Measurements from ENCODE around the gene CCNE1.
"Not testable (repeated sequence)": the region's sequence is repeated elsewhere in the genome, so short reads cannot be mapped to it uniquely, and the experiment has no call there.

Gene CCNE1

GRCh38 chr19:29789007-29789406 lies 22.8 kb upstream of the CCNE1 start:
- no peak for DNase-seq

GRCh38 chr19:29793116-29793727 lies 18.6 kb upstream of the CCNE1 start:
- no peak for DNase-seq

GRCh38 chr19:29794490-29794889 lies 17.3 kb upstream of the CCNE1 start:
- DNase-seq, result not testable (repeated sequence)

- DNase-seq, result no peak
These were observed 16.2 kb upstream of the CCNE1 start for GRCh38 chr19:29795461-29796172.

GRCh38 chr19:29796173-29796573 lies 15.6 kb upstream of the CCNE1 start:
- no peak for DNase-seq

GRCh38 chr19:29798774-29799497 lies 12.9 kb upstream of the CCNE1 start:
- no peak for DNase-seq

- DNase-seq, result no peak
These were observed 11.5 kb upstream of the CCNE1 start for GRCh38 chr19:29800100-29800825.

GRCh38 chr19:29803951-29804350 lies 7.8 kb upstream of the CCNE1 start:
- not testable (repeated sequence) for DNase-seq

- no peak for DNase-seq
These were observed 7.3 kb upstream of the CCNE1 start for GRCh38 chr19:29804493-29804892.

GRCh38 chr19:29805031-29805965 lies 6.5 kb upstream of the CCNE1 start:
- no peak for DNase-seq

GRCh38 chr19:29806098-29806866 lies 5.5 kb upstream of the CCNE1 start:
- no peak for DNase-seq

GRCh38 chr19:29807178-29807577 lies 4.6 kb upstream of the CCNE1 start:
- DNase-seq, result no peak

- DNase-seq, result no peak
These were observed 3.9 kb upstream of the CCNE1 start for GRCh38 chr19:29807870-29808405.

- DNase-seq, result no peak
These were observed 1.8 kb upstream of the CCNE1 start for GRCh38 chr19:29809795-29810503.

- DNase-seq, result no peak
These were observed 1.3 kb upstream of the CCNE1 start for GRCh38 chr19:29810504-29810871.

- DNase-seq, result no peak
These were observed 489 bp downstream of the CCNE1 start for GRCh38 chr19:29812080-29812880.

- DNase-seq, result no peak
These were observed 1.1 kb downstream of the CCNE1 start for GRCh38 chr19:29812881-29813275.

- DNase-seq, result no peak
These were observed 1.9 kb downstream of the CCNE1 start for GRCh38 chr19:29813642-29814041.

GRCh38 chr19:29815231-29815630 lies 3.4 kb downstream of the CCNE1 start:
- DNase-seq, result no peak

GRCh38 chr19:29817316-29817715 lies 5.5 kb downstream of the CCNE1 start:
- DNase-seq, result no peak
